K562 (cell line): Measurements from ENCODE around the gene RUVBL1. TPM values are rescaled to one million over a fixed set of nuclear protein-coding genes. Genes with fewer than 3 reads are reported as not detected.

Experiments
- C11orf30 ChIP-seq: fragments of 450-650 bp; IDR thresholded peaks from 2 replicates; pipeline ENCODE4 v1.6.1; 2016; ENCODE audit warnings: low read depth, mild to moderate bottlenecking
- NCOA6 ChIP-seq: fragments of 450-650 bp; IDR thresholded peaks from 2 replicates; pipeline ENCODE4 v1.6.1; 2017; ENCODE audit warnings: mild to moderate bottlenecking
- NEUROD1 ChIP-seq: fragments of 150-350 bp; IDR thresholded peaks from 2 replicates; pipeline ENCODE4 v1.6.1; 2014; ENCODE audit warnings: borderline replicate concordance, low read length, low read depth; ENCODE audit not compliant: partially characterized antibody
- NFE2 ChIP-seq: IDR thresholded peaks from 2 replicates; pipeline ENCODE4 v1.6.1; 2014; ENCODE audit warnings: antibody characterized with exemption, low read depth
- RBFOX2 ChIP-seq: fragments of 200-400 bp; formaldehyde crosslinking; IDR thresholded peaks from 2 replicates; pipeline ENCODE4 v1.6.1; 2017; ENCODE audit warnings: low read depth, mild to moderate bottlenecking, low read length, moderate library complexity
- SLC30A9 ChIP-seq: fragments of 250-450 bp; sonication (Bioruptor Pico); IDR thresholded peaks from 2 replicates; pipeline ENCODE4 v1.8.0; 2022; ENCODE audit warnings: mild to moderate bottlenecking, moderate library complexity
- SREBF2 ChIP-seq: sonication (generic); formaldehyde crosslinking; IDR thresholded peaks from 2 replicates; pipeline ENCODE4 v1.4.0; 2020; ENCODE audit warnings: mild to moderate bottlenecking, missing genetic modification reagents
- ZNF445 ChIP-seq: fragments of 250-450 bp; sonication (Bioruptor Pico); IDR thresholded peaks from 2 replicates; pipeline ENCODE4 v1.4.0; 2020; ENCODE audit warnings: low read depth, mild to moderate bottlenecking, moderate library complexity
- ZNF518B ChIP-seq: fragments of 250-450 bp; sonication (Bioruptor Pico); IDR thresholded peaks from 2 replicates; pipeline ENCODE4 v1.5.0; 2021; ENCODE audit warnings: mild to moderate bottlenecking, moderate library complexity
- polyA plus RNA-seq, 8 experiments: library from polyadenylated mRNA; depleted of rRNA in 4 of 8; stranded (reverse) in 5 of 8; unstranded in 3 of 8; fragments of >200 nt; fragmentation: Nextera tagmentation in 2 of 8; fragmentation: Illumina TruSeq in 1 of 8; extraction: Ambion mirVana in 2 of 8; extraction: Trizol in 1 of 8; gene quantifications; 2 replicates each; pipeline versions ENCODE4 v1.2.1 to v1.2.3, GENCODE V29; 2011 to 2014; ENCODE audit warnings: inconsistent platforms in 1 of 8, missing spikeins in 1 of 8
- total RNA-seq, 7 experiments: library from RNA; depleted of rRNA in 6 of 7; stranded (reverse); fragments of >200 nt in 6 of 7; fragmentation: Illumina TruSeq in 2 of 7; extraction: Trizol in 2 of 7; gene quantifications; 2 replicates each; pipeline versions ENCODE4 v1.2.1 to v1.2.3, GENCODE V29; 2011 to 2021; ENCODE audit warnings: low replicate concordance in 1 of 7
- TF ChIP-seq, protein P1 (sequence below), 2 experiments: fragments of 450-650 bp; IDR thresholded peaks; 2 replicates each; pipeline ENCODE4 v1.6.1; 2016; ENCODE audit warnings: mild to moderate bottlenecking in 2 of 2, borderline replicate concordance in 1 of 2, low read depth in 1 of 2, moderate library complexity in 1 of 2
- TF ChIP-seq, protein P2 (sequence below): sonication (generic); formaldehyde crosslinking; IDR thresholded peaks from 2 replicates; pipeline ENCODE4 v1.8.1; 2023; ENCODE audit warnings: mild to moderate bottlenecking, missing genetic modification reagents

The RUVBL1 gene
- total and polyA plus RNA-seq, 9 of the 15 experiments (the other 6 are each of a cell fraction or from before 2014, with no cell fraction given), result 20.7 to 147 (median 113) TPM

- TF ChIP-seq, protein P1, sequence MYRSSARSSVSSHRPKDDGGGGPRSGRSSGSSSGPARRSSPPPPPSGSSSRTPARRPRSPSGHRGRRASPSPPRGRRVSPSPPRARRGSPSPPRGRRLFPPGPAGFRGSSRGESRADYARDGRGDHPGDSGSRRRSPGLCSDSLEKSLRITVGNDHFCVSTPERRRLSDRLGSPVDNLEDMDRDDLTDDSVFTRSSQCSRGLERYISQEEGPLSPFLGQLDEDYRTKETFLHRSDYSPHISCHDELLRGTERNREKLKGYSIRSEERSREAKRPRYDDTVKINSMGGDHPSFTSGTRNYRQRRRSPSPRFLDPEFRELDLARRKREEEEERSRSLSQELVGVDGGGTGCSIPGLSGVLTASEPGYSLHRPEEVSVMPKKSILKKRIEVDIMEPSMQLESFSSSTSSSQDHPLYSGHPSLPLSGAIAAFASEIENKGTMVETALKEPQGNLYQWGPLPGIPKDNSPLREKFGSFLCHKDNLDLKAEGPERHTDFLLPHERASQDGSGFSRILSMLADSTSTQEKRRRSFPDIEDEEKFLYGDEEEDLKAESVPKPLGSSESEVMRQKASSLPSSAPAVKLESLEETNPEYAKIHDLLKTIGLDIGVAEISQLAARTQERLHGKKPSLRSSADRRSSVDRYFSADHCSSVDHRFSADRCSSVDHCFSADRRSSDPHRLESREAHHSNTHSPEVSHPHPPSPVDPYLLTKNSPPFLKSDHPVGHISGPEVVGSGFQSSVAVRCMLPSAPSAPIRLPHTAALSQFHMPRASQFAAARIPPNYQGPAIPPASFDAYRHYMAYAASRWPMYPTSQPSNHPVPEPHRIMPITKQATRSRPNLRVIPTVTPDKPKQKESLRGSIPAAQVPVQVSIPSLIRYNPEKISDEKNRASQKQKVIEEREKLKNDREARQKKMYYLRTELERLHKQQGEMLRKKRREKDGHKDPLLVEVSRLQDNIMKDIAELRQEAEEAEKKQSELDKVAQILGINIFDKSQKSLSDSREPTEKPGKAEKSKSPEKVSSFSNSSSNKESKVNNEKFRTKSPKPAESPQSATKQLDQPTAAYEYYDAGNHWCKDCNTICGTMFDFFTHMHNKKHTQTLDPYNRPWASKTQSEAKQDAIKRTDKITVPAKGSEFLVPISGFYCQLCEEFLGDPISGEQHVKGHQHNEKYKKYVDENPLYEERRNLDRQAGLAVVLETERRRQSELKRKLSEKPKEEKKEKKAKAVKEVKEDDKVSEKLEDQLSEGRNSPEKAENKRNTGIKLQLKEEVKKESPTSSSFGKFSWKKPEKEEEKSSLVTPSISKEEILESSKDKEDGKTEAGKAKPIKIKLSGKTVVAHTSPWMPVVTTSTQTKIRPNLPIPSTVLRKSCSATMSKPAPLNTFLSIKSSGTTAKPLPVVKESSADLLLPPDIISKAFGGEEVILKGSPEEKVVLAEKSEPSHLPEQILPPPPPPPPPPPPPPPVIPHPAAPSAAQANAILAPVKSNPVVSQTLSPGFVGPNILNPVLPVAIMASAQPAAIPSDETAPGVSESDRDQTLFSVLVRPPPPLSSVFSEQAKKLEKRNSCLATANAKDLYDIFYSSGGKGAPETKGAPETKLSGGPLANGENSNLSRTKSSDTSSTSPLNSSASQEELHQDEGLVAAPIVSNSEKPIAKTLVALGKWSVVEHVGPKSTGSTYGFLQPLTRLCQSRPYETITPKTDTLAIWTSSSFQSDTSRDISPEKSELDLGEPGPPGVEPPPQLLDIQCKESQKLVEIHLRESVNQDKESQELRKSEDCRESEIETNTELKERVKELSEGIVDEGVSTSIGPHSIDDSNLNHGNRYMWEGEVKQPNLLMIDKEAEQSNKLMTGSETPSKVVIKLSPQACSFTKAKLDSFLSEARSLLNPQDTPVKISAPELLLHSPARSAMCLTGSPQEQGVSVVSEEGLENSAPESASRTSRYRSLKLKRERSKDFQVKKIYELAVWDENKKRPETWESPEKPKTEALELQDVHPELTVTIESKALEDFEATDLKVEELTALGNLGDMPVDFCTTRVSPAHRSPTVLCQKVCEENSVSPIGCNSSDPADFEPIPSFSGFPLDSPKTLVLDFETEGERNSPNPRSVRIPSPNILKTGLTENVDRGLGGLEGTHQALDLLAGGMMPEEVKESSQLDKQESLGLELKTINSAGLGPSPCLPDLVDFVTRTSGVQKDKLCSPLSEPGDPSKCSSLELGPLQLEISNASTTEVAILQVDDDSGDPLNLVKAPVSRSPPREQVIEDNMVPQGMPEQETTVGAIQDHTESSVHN (IDR thresholded peaks at IDR 0.05; ENCODE audit: borderline replicate concordance in 1 of 2, low read depth in 1 of 2), result no peak
- no peak for TF ChIP-seq NFE2
- TF ChIP-seq RBFOX2, result peak; percentile 90
- TF ChIP-seq NEUROD1, result peak; percentile 94
- TF ChIP-seq SLC30A9 (CRISPR knock-in tag), result no peak
- no peak for TF ChIP-seq ZNF518B (CRISPR knock-in tag)
- TF ChIP-seq ZNF445 (CRISPR knock-in tag), result no peak
- no peak for TF ChIP-seq SREBF2 (CRISPR knock-in tag)
- no peak for TF ChIP-seq NCOA6
- TF ChIP-seq, protein P2, sequence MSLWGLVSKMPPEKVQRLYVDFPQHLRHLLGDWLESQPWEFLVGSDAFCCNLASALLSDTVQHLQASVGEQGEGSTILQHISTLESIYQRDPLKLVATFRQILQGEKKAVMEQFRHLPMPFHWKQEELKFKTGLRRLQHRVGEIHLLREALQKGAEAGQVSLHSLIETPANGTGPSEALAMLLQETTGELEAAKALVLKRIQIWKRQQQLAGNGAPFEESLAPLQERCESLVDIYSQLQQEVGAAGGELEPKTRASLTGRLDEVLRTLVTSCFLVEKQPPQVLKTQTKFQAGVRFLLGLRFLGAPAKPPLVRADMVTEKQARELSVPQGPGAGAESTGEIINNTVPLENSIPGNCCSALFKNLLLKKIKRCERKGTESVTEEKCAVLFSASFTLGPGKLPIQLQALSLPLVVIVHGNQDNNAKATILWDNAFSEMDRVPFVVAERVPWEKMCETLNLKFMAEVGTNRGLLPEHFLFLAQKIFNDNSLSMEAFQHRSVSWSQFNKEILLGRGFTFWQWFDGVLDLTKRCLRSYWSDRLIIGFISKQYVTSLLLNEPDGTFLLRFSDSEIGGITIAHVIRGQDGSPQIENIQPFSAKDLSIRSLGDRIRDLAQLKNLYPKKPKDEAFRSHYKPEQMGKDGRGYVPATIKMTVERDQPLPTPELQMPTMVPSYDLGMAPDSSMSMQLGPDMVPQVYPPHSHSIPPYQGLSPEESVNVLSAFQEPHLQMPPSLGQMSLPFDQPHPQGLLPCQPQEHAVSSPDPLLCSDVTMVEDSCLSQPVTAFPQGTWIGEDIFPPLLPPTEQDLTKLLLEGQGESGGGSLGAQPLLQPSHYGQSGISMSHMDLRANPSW (CRISPR knock-in tag), result no peak
- peak; percentile 90 for TF ChIP-seq C11orf30
Observed at GRCh38 chr3:128123538-128124368, at the start of gene RUVBL1 (continued).
